ENCODE measurements around the gene MAP3K8.

Gene MAP3K8

GRCh38 chr10:30398193-30398592 lies 35.8 kb upstream of the MAP3K8 start:
- Histone ChIP-seq H3K27me3 (no peaks in the 10 kb centered on the region), H3K4me3 (ENCODE audit: low read depth in 1 of 2, low read length in 1 of 2) (no peak overlapping the region), H3K36me3 (no peaks in the 10 kb centered on the region), H3K9me3 (no peaks in the 10 kb centered on the region), H3K4me1 (ENCODE audit: control insufficient read depth in 1 of 2, insufficient read depth in 1 of 2, low read depth in 1 of 2, low read length in 1 of 2) (peaks cover 39 to 47% of the 10 kb centered on the region in 2 experiments), H3K27ac (no peak overlapping the region)
- TF ChIP-seq CTCF (IDR thresholded peaks at IDR 0.05) = no peak

GRCh38 chr10:30398788-30399187 lies 35.2 kb upstream of the MAP3K8 start:
- no peaks in the 10 kb centered on the region for H3K27me3 ChIP-seq

GRCh38 chr10:30403494-30403893 lies 30.5 kb upstream of the MAP3K8 start:
- Histone ChIP-seq H3K36me3 (no peaks in the 10 kb centered on the region), H3K27me3 (no peaks in the 10 kb centered on the region), H3K27ac (no peak overlapping the region), H3K9me3 (no peaks in the 10 kb centered on the region), H3K4me1 (ENCODE audit: control insufficient read depth in 1 of 2, insufficient read depth in 1 of 2, low read depth in 1 of 2, low read length in 1 of 2) (peaks cover 9 to 18% of the 10 kb centered on the region in 2 experiments), H3K4me3 (ENCODE audit: low read depth in 1 of 2, low read length in 1 of 2) (no peak overlapping the region)
- TF ChIP-seq CTCF (IDR thresholded peaks at IDR 0.05) = no peak

More at GRCh38 chr10:30398788-30399187, 35.2 kb upstream of the MAP3K8 start:
- Histone ChIP-seq H3K36me3 (no peaks in the 10 kb centered on the region), H3K9me3 (no peaks in the 10 kb centered on the region), H3K27ac (no peak overlapping the region), H3K4me1 (ENCODE audit: control insufficient read depth in 1 of 2, insufficient read depth in 1 of 2, low read depth in 1 of 2, low read length in 1 of 2) (peaks cover 39 to 47% of the 10 kb centered on the region in 2 experiments), H3K4me3 (ENCODE audit: low read depth in 1 of 2, low read length in 1 of 2) (no peak overlapping the region)
- no peak for TF ChIP-seq CTCF (IDR thresholded peaks at IDR 0.05)

GRCh38 chr10:30404540-30404939 lies 29.4 kb upstream of the MAP3K8 start:
- Histone ChIP-seq H3K4me3 (ENCODE audit: low read depth in 1 of 2, low read length in 1 of 2) (no peak overlapping the region), H3K27me3 (no peaks in the 10 kb centered on the region), H3K4me1 (ENCODE audit: control insufficient read depth in 1 of 2, insufficient read depth in 1 of 2, low read depth in 1 of 2, low read length in 1 of 2) (peaks cover 0 to 7% of the 10 kb centered on the region in 2 experiments), H3K27ac (no peak overlapping the region), H3K9me3 (no peaks in the 10 kb centered on the region), H3K36me3 (no peaks in the 10 kb centered on the region)
- TF ChIP-seq CTCF (IDR thresholded peaks at IDR 0.05) = no peak

GRCh38 chr10:30411263-30411662 lies 22.7 kb upstream of the MAP3K8 start:
- Histone ChIP-seq H3K9me3 (no peaks in the 10 kb centered on the region), H3K4me3 (ENCODE audit: low read depth in 1 of 2, low read length in 1 of 2) (no peak overlapping the region), H3K36me3 (no peaks in the 10 kb centered on the region), H3K4me1 (ENCODE audit: control insufficient read depth in 1 of 2, insufficient read depth in 1 of 2, low read depth in 1 of 2, low read length in 1 of 2) (peaks cover 20 to 35% of the 10 kb centered on the region in 2 experiments), H3K27me3 (no peaks in the 10 kb centered on the region), H3K27ac (no peak overlapping the region)
- TF ChIP-seq CTCF (IDR thresholded peaks at IDR 0.05) = no peak

GRCh38 chr10:30412901-30413300 lies 21.1 kb upstream of the MAP3K8 start:
- Histone ChIP-seq H3K4me3 (ENCODE audit: low read depth in 1 of 2, low read length in 1 of 2) (no peak overlapping the region), H3K27ac (peak overlapping the region; percentile 62), H3K27me3 (no peaks in the 10 kb centered on the region), H3K4me1 (ENCODE audit: control insufficient read depth in 1 of 2, insufficient read depth in 1 of 2, low read depth in 1 of 2, low read length in 1 of 2) (peaks cover 29 to 42% of the 10 kb centered on the region in 2 experiments), H3K9me3 (no peaks in the 10 kb centered on the region), H3K36me3 (no peaks in the 10 kb centered on the region)
- TF ChIP-seq CTCF (IDR thresholded peaks at IDR 0.05) = no peak
